ENCODE measurements around the gene YARS1.

Gene YARS1

GRCh38 chr1:32744071-32744425 is 73.1 kb downstream of the YARS1 start:
- no peak for DNase-seq (ENCODE audit: low read depth in 2 of 2)

GRCh38 chr1:32743380-32744070 is 73.6 kb downstream of the YARS1 start:
- no peak for DNase-seq (ENCODE audit: low read depth in 2 of 2)

- no peak for DNase-seq (ENCODE audit: low read depth in 2 of 2)
Measured at GRCh38 chr1:32742956-32743355, 74.2 kb downstream of the YARS1 start.

- DNase-seq (ENCODE audit: low read depth in 2 of 2): no peak
Measured at GRCh38 chr1:32742199-32742947, 74.8 kb downstream of the YARS1 start.

- DNase-seq (ENCODE audit: low read depth in 2 of 2): no peak
Measured at GRCh38 chr1:32741413-32742198, 75.6 kb downstream of the YARS1 start.

- DNase-seq (ENCODE audit: low read depth in 2 of 2): no peak
Measured at GRCh38 chr1:32741059-32741412, 76.1 kb downstream of the YARS1 start.

- no peak for DNase-seq (ENCODE audit: low read depth in 2 of 2)
Measured at GRCh38 chr1:32736812-32737791, 80.1 kb downstream of the YARS1 start.

GRCh38 chr1:32733582-32734321 is 83.4 kb downstream of the YARS1 start:
- no peak for DNase-seq (ENCODE audit: low read depth in 2 of 2)

- no peak for DNase-seq (ENCODE audit: low read depth in 2 of 2)
Measured at GRCh38 chr1:32729254-32730046, 87.7 kb downstream of the YARS1 start.

- no peak for DNase-seq (ENCODE audit: low read depth in 2 of 2)
Measured at GRCh38 chr1:32728413-32729077, 88.6 kb downstream of the YARS1 start.

- DNase-seq (ENCODE audit: low read depth in 2 of 2): no peak
Measured at GRCh38 chr1:32727876-32728275, 89.3 kb downstream of the YARS1 start.

- no peak for DNase-seq (ENCODE audit: low read depth in 2 of 2)
Measured at GRCh38 chr1:32725615-32725982, 91.6 kb downstream of the YARS1 start.
